Loucy (cell line): ENCODE results near the gene JAZF1.

Source experiments
- CTCF ChIP-seq: fragments of 200-600 bp; sonication (generic); conservative IDR thresholded peaks from 2 replicates; pipeline ENCODE4 v1.5.1; 2014; ENCODE audit warnings: mild to moderate bottlenecking, antibody characterized with exemption, low read length
- EZH2phosphoT487 ChIP-seq: fragments of 200-600 bp; IDR thresholded peaks from 2 replicates; pipeline ENCODE4 v1.6.1; 2018; ENCODE audit warnings: antibody characterized with exemption, mild to moderate bottlenecking, moderate library complexity, borderline replicate concordance

- TF ChIP-seq CTCF, result no peak
- TF ChIP-seq EZH2phosphoT487, result no peak
Measured at GRCh38 chr7:27834179-27834921, 346.2 kb downstream of the JAZF1 start.
